HG02840 (cell line): ENCODE data around the gene NR2F1.

Source experiments
- ATAC-seq: cut with Tn5 transposase; IDR thresholded peaks from one replicate; pipeline ENCODE4 v1.9.1; 2021; ENCODE audit warnings: mild to moderate bottlenecking, moderate library complexity, moderate number of reproducible peaks; ENCODE audit not compliant: unreplicated experiment, low FRiP score

Gene NR2F1

GRCh38 chr5:93577854-93578812 lies 4.9 kb upstream of the NR2F1 start:
- ATAC-seq: no peak

DNA sequence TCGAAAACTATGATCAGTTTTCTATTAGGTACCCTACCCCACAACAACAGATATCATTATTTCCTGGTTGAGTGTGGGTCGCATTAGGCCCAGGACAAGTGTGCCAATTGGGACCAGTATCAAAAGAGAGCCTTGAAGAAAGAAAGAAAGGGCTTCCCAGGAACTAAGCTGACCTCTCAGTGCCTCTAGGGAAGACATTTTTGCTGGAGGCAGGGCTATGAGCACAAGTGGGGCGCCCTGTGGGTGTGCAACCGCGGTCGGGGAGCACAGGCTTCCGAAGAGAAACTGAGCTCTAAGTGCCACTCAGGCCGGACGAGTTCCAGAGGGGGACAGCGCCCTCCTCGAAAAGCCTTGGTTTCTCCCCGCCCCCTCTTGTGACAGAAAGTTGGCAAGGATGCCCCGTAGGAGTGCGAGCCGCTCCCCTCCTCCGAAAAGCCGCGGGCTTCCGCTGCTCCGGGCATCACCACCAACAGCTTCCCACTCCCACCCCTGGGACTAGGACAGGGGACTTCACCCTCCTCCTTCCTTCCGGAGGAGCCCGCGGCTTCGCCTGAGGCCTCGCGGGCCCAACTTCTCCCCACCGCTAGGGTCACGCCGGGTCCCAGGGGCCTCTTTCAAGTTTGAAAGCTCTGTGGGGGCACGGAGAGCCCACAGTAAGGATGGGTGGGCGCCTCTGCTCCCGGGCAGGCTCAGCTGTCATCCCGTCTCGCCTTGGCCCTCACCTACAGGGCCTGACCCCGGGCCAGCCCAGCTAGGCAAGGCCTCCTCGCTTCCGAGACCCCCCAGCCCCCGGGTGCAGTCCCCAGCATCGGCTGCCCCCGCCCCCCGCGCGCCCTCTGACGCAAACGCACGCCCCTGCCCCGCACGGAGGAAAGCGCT lies 4.0 kb upstream of the NR2F1 start:
- no peak for ATAC-seq

- ATAC-seq: no peak
Observed at GRCh38 chr5:93579692-93580062, 3.3 kb upstream of the NR2F1 start.

- ATAC-seq: no peak
Observed at GRCh38 chr5:93580063-93580926, 2.7 kb upstream of the NR2F1 start.

- ATAC-seq: peak; percentile 32
Observed at GRCh38 chr5:93580927-93581445, 2.0 kb upstream of the NR2F1 start, which contains the start of gene NR2F1-AS1. NR2F1-AS1 (minus strand) TSS chr5:93581219.

GRCh38 chr5:93582167-93582462 lies 907 bp upstream of the NR2F1 start:
- no peak for ATAC-seq

- no peak for ATAC-seq
Observed at GRCh38 chr5:93583439-93583767, 381 bp downstream of the NR2F1 start.

DNA sequence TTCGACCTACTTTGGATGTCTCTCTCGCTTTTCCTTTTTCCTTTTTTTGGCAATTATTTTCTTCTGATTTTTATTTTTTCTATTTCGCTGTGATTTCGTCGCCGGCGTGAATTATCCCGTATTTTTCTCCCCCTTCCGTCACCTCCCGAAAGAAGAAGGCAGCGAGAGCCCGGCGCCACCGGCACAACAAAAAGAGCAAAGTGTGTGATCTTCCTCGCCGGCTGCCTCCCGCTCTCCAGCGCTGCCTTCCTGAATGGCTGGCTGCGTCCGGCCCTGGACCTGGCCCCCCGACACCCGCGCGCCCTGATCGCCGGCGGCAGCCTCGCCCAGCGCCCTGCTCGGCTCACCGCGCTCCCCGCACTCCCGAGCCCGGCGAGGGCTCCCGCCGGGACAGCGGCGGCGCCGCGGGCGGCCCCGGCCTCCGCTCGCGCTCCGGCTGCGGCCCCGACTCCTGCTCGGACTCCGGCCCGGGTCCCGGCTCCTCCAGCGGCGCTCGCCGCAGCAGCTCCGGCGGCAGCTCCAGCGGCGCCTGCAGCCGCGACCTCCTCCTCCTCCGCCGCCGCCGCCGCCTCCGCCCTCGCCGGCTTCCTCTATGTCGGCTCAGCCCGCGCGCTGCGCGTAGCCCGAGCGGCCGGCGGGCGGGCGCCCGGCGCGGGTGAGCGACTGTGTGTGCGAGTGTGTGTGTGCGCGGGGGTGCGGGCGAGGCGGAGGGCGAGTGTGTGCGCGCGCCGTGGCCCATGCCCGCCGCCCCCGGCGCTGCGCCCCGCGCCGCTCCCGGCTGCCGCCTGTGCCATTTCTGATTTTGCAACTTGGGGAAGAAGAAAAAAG lies 960 bp downstream of the NR2F1 start:
- ATAC-seq: no peak

DNA sequence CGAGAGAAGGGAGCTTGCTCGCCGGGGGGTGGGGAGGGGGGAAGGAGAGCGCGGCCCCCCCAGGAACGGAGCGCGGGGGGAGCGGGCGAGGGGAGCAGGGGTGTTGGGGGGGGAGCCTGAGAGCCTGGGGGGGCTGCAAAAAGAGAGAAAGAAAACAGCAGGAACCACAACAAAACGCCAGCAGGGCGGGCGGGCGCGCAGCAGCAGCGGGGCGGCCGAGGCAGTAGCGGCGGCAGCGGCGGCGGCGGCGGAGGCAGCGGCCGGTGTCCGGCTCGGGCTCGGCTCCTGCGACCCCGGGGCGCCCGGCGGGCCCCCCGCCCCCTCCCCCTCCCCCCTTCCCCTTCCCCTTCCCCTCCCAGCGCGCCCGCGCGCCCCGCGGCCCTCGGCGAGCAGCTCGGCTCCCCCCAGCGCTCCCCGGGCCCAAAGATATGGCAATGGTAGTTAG lies 1.6 kb downstream of the NR2F1 start:
- no peak for ATAC-seq

GRCh38 chr5:93585041-93585766 lies 2.2 kb downstream of the NR2F1 start:
- no peak for ATAC-seq

GRCh38 chr5:93585767-93586385 lies 2.9 kb downstream of the NR2F1 start:
- ATAC-seq: no peak

GRCh38 chr5:93586736-93587596 lies 3.9 kb downstream of the NR2F1 start:
- no peak for ATAC-seq

- ATAC-seq: no peak
Observed at GRCh38 chr5:93587597-93588351, 4.8 kb downstream of the NR2F1 start.

GRCh38 chr5:93588352-93589151 lies 5.5 kb downstream of the NR2F1 start:
- no peak for ATAC-seq

GRCh38 chr5:93589152-93589828 lies 6.3 kb downstream of the NR2F1 start:
- ATAC-seq: no peak
